ENCODE data around the gene IFT57.

- TF ChIP-seq EZH2 (IDR thresholded peaks at IDR 0.05; ENCODE audit: low read length) (no peak), CTCF (optimal IDR thresholded peaks at IDR 0.05 in 1 of 3, IDR thresholded peaks at IDR 0.05 in 1 of 3, conservative IDR thresholded peaks at IDR 0.05 in 1 of 3; ENCODE audit: extremely low read depth in 1 of 3, insufficient read depth in 2 of 3, low read length in 3 of 3) (no peak)
Observed at GRCh38 chr3:108152274-108152673, 70.0 kb downstream of the IFT57 start.
